K562 (cell line): ENCODE measurements around the gene ATP5PD.

Experiments
- EHMT2 ChIP-seq: fragments of 450-650 bp; IDR thresholded peaks from 2 replicates; pipeline ENCODE4 v1.6.1; 2018; ENCODE audit warnings: antibody characterized with exemption
- ELK1 ChIP-seq: sonication (generic); formaldehyde crosslinking; IDR thresholded peaks from 2 replicates; pipeline ENCODE4 v1.8.1; 2022; ENCODE audit warnings: missing genetic modification reagents
- JUN ChIP-seq, 2 experiments: sonication (generic) in 1 of 2; formaldehyde crosslinking in 1 of 2; IDR thresholded peaks; 2 replicates each; pipeline versions ENCODE4 v1.6.1 to v1.8.0; 2012 to 2022; ENCODE audit warnings: borderline replicate concordance in 2 of 2, mild to moderate bottlenecking in 2 of 2, improper control_type of control experiment in 1 of 2, low read depth in 1 of 2, low read length in 1 of 2, missing genetic modification reagents in 1 of 2
- SIN3A ChIP-seq, 2 experiments: fragments of 150-350 bp in 1 of 2; IDR thresholded peaks; 2 replicates each; pipeline ENCODE4 v1.6.1; 2011 to 2016; ENCODE audit warnings: borderline replicate concordance in 2 of 2, low read depth in 2 of 2, low read length in 2 of 2, mild to moderate bottlenecking in 2 of 2, moderate library complexity in 2 of 2; ENCODE audit not compliant: control insufficient read depth in 1 of 2
- ZBTB34 ChIP-seq: fragments of 250-450 bp; sonication (Bioruptor Pico); IDR thresholded peaks from 2 replicates; pipeline ENCODE4 v1.8.0; 2021; ENCODE audit warnings: mild to moderate bottlenecking, moderate library complexity
- ZNF253 ChIP-seq: fragments of 250-450 bp; sonication (Bioruptor Pico); conservative IDR thresholded peaks from 2 replicates; pipeline ENCODE4 v1.6.1; 2021; ENCODE audit warnings: mild to moderate bottlenecking

GRCh38 chr17:75011401-75012095 is 35.2 kb downstream of the ATP5PD start:
- TF ChIP-seq ELK1 (CRISPR knock-in tag) (no peak), ZNF253 (CRISPR knock-in tag) (no peak), SIN3A (IDR thresholded peaks at IDR 0.05; ENCODE audit: borderline replicate concordance in 2 of 2, control insufficient read depth in 1 of 2, low read depth in 2 of 2, low read length in 2 of 2) (no peak), EHMT2 (no peak), JUN (IDR thresholded peaks at IDR 0.05; ENCODE audit: borderline replicate concordance, low read depth, low read length) (no peak), JUN (CRISPR knock-in tag; IDR thresholded peaks at IDR 0.05; ENCODE audit: borderline replicate concordance) (no peak), ZBTB34 (CRISPR knock-in tag) (no peak)
